Stimulated activated CD4-positive, alpha-beta T cell treated with anti-CD3 and anti-CD28 coated beads, Interleukin-2, amount 100 ng/mL, for 48 hours (primary cell): ENCODE data around the gene TM4SF4.

ENCODE experiments used
- DNase-seq, 2 donors: peaks; one replicate each; pipeline ENCODE4 v3.0.0-alpha.2; 2020

The TM4SF4 gene

GRCh38 chr3:149455989-149456388 lies 18.5 kb upstream of the TM4SF4 start:
- no peak for DNase-seq

- DNase-seq: no peak
Observed at GRCh38 chr3:149459491-149460059, 14.9 kb upstream of the TM4SF4 start.

DNA sequence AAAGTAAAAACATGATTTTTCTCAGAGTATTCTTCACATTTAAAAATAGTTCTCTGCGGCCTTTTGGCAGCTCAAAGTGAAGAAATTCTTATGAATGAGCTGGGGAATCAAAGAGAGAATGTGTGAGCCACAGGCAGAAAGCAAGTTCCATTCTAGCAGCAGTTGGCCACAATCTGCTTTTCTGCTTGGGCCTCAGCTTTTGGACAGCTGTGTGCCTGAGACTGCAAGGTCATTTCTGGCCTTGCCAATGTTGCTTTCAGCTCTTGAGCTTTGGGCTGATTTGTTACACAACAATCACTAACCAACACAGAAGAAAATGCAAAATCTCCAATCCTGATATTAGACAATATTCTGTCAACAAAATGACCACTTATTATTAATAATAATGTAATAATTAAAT lies 14.4 kb upstream of the TM4SF4 start:
- no peak for DNase-seq

DNA sequence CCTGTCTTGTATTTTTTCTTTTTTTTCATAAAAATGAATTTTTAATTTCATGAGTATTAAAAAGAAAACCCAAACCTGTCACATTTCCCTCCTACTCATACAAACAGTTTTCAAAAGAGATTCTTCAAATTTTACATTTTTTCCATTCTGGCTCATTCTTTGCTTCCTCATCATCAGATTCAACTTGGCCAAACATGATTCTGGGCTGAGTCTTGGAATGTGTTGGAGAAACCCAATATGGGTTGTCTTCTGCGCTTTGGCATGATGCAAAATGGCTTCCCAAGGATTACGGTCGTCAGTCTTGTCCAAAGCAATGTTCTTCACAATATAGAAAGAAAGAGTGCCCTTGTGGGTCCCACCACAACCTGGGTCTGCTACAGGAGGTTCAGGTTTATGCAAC lies 12.4 kb upstream of the TM4SF4 start:
- no peak for DNase-seq

DNA sequence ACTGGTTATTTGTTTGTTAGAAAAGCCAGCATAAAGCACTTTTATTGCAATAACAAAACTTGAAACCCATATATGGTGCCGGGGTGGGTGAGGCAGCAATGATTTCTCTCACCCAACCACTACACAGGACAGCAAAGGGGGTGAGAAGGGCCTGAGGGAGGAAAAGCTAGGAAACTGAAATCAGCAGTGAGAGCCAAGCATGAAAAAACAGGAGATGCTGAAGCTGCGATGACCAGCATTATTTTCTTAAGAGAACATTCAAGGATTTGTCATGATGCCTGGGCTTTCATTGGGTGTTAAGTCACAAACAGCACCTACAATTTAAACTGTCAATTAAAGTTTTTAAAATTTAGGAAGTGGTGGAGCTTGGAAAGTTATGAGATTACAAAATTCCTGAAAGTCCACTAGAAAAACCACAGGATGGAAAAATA lies 11.9 kb upstream of the TM4SF4 start:
- DNase-seq: no peak

- no peak for DNase-seq
Observed at GRCh38 chr3:149463921-149464320, 10.6 kb upstream of the TM4SF4 start.

DNA sequence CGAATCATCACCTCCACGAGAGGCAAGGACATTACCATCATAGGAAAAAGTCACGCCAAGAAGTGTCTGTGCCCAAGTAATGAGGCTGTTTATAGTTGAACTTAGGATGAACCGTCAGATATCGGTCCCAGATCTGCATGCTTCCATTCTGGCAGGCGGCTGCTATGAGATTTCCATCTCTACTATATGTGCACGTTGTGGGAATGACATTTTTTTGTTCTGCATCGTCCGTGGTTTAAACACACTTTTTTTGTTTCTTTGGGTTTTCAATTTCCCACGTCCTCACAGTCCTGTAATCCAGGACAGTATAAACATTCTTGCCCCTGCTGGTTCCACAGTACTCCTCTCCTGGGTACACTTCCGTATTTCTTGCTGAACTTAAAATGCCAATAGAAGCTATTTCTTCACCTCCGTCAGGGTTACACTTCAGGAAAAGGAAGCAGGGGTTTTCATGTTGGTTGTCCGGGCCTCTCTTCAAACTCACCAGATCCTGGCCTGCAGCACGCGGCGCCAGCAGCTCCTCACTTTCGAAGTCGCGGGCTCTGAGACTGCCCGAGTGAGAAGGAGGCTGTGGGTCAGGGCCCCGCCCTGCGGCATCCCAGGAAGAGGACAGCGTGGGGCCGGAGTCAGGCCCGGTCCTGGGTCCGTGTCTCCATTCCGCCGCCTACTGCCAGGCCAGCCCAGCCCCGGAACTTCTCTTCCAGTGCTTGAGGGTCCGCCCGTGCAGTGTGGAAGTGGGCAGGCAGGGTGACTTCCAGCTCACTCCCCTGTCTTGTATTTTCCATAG lies 9.8 kb upstream of the TM4SF4 start:
- no peak for DNase-seq

DNA sequence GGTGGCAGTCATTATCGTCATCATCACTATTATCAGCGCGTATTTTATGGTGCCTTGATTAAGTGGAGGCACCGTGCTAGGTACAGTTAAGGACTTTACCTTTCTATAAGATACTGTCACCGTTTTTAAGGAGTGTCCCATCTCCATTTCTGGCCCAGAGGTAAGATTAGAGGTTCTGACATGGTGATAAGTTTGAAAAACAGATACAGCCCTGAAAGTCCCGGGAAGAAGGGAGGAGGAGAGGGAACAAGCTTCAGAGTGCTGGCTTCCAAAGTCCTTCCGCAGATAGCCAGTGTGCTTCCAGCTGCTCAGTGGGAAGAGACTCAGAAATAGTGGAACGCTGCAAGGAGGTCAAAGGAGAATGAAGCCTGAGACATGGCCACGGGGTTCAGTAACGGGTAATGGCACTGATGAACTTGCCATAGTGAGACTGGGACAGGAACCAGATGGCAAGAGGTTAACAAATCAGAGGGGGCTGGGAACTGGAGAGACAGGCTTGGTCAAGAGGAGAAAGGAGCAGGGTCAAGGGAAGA lies 9.1 kb upstream of the TM4SF4 start:
- DNase-seq: no peak

DNA sequence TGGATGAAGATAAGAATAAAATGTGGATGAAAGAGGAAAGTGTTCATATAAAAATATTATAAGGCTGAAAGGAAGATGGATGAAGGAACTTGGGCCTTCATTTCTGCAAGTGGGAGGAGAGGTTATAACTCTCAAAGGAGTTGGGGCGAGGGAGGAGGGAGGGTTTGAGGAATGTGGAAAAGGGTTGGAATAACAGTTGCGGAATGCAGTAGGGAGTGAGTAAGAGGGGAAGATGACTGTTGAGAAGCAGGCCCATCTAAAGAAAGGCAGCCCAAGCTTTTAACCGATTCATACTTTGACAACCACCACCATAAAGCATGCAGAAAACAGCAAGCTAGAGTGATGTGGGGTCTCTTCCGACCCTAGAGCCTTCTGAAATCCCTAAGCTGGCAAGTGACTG lies 8.3 kb upstream of the TM4SF4 start:
- no peak for DNase-seq

DNA sequence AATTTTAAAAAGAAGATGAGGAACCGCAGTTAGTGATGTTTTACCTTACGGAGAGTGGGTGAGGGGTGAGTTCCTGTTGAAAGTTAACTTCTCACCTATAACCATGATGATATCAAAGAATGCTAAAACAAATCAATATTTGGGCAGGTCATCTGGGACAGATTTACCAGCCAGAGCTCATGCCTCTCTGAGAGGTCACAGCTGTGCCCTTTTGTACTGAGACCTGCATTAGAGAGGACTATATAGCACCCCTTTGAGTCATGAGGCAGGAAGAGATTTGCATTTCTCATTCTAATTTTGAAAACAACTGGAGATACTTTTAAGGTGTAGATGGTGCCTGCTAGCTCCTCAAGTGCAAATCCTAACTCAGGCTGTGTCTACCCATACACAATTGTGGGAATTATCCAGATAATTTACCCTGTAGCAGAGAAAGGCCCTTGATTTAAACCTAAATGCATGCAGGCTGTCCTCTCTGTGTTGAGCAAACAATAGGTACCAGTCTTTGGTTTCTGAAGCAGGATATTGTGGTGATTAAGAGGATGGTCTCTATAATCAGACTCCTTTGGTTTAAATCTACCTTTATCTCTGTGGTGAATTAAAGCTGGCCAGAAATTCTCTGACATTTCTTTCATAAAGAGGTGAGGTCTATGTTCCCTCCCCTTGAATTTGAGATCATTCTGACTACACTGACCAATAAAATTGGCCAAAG lies 5.8 kb upstream of the TM4SF4 start:
- DNase-seq: no peak

DNA sequence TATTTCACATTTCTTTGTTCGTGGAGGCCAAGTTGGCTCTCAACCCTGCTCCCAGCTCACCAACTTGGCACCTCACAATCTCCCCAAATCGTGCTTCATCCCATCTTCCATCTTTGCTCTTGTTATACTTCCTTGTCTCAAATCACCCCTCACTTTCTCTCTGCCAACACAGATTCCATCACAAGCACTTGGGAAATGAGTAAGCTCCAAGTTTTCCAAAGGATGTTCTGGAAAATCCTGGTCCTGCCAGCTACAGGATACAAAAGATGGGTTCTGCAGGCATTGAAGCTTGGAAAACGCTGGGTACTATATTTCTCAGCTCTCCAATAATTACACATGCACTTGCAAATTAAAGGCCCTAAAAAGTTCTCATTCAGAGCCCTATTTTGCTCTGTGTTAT lies 4.1 kb upstream of the TM4SF4 start:
- DNase-seq: no peak

GRCh38 chr3:149472030-149472797 lies 2.3 kb upstream of the TM4SF4 start:
- no peak for DNase-seq

DNA sequence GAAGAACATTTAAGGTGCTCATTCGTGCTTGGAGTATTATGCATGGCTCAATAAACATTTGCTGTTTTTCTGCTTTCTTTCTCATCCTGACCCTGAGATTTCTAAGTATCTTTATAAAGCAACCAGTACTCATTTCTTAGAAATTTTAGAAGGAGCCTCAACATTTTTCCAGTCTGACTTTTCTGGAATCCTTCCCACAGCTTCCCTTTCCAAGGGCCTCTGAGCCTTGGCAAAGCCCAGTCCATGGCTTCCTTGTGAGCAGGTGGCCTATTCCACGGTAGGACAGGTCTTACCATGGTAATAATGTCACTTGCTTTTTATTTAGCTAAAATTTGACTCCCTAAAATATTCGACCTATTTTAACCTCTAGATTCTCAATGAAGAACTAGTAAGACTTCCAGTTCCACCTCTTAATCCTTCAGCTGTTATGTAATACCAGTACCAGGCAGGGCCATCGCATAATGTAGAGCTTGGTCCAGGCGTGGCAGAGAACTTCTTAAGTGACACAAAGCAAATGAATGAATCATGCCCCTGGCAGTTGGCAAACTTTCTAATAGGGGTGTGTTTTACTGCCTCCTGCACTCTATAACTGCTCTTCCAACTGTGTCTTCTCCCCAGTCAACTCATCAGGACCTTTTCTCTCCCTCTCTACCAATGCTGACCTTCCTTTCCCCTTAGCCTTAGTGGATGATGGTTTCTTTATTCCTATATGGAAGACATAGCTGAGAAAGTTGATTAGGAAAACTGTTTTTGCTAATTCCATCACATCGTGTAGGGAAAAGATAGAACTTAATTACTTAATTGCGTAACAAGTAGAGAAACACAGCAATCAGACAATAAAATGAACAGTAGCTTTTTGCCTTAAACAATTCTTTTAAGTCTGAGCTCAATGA lies 894 bp upstream of the TM4SF4 start:
- DNase-seq: no peak

DNA sequence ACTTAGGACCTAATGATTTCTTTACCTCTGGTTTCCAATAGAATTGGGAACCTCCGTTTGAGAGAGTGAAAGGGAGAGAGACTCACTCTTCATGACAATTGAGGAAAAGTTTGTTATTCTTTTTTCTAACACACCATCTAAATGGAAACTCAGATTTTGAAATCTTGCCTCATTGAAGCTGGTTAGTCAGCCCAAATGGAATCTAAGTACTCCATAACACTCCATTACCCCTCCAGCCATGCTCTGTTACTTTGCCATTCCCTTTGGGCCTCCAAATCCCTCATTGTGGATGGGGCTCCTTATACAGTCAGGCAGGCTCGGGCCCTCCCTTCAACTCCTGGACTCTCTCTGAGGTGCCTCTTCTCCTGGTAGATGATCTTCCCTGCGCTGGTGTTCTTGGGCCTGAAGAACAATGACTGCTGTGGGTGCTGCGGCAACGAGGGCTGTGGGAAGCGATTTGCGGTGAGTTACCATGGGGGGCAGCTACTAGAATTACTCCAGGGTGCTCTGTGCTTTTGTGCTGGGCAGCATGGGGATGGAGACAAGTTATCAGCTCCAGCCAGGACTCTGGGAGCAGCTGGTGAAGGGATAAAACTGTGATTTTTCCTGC lies 1.1 kb downstream of the TM4SF4 start:
- DNase-seq: no peak

DNA sequence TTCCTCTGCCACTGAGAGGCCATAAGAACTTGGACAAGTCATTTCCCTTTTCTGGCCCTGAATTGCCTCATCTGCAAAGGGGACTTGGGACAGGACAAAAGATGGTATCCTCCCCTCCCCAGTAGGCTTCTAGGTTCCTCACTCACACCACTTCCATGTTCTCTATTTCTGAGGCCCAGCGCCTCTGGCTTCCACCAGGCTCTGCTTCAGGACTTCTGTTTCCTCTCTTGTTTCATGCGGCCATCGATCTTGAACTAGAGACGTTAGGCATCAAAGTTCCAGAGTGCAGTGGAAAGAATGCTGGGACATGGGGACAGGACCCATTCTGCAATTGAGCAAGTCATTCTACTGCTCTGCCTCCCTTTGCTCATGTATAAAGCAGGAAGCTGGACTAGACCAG lies 1.7 kb downstream of the TM4SF4 start:
- no peak for DNase-seq

DNA sequence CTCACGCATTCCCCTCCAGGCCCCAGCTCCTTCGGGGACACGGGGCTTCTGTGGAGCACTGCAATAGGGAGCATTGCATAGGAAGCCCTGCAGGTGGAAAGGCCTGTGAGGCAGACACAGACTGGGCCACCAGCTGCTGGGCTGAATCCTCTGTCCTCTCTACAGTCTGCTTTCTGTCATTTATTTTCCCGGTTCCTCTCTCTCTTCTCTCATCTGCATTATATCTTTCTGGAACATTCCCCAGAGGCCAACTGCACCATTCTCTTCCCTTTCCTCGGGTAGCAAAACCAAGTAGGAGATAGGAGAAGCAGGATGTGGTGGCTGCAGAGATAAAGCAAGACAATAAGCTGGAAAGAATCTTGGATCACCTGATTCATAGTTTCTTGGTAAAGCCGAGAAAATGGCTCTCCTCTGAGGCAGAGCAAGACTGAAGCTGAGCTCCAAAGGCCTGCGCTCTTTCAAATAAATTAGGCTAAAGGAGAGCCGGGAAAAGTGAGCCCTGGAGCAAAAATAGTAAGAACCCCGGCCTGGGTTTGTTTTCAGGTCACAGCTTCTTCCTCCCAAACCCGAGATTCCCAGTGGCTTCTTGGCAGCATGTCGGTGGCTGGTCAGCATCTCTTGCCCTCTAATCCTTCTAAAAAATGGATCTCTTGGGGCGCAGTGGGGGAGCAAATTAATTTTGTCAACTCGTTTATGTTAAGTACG lies 5.3 kb downstream of the TM4SF4 start:
- no peak for DNase-seq

DNA sequence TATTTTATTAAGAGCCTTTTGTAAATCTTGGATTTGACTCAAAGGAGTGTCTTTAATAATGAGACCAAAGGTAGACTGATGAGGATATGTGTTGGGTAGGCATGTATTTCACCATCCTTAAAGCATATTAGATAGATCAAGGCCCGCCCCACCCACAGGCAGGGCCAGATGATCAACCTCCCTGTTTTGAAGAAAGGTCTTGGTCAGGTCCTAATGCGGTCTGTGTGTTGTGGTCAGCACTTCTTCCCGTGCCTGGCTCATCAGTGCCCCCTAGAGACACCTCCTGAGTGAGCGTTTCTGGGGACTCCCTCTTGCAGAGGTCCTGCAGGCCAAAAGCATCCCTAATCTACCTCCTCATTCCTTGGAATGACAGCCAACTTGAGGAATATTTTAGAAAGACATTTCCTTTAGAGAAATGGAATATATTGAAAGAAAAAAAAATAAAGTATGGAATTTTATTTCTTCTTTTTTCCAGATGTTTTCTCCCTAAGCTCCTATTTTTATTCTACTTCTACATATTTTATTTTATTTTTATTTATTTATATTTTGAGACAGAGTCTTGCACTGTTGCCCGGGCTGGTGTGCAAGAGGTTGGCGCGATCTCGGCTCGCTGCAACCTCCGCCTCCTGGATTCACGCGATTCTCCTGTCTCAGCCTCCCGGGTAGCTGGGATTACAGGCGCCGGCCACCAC lies 6.0 kb downstream of the TM4SF4 start:
- DNase-seq: peak; percentile 31

DNA sequence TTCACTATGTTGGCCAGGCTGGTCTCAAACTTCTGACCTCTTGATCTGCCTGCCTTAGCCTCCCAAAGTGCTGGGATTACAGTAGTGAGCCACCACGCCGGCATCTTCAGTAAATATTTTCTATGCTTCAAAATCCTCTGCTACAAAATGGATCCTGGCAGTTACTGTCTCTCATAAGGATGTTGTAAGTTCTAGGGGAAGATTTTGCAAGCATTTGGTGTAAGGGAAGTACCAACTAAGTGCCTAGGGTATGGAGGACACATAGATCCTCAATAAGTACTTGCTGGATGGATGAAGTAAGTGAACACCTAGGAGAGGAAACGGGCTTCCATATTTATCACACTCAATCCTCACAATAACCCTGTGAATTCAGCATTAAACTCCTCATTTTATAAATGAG lies 6.6 kb downstream of the TM4SF4 start:
- no peak for DNase-seq

GRCh38 chr3:149481491-149481890 lies 7.0 kb downstream of the TM4SF4 start:
- DNase-seq: no peak

DNA sequence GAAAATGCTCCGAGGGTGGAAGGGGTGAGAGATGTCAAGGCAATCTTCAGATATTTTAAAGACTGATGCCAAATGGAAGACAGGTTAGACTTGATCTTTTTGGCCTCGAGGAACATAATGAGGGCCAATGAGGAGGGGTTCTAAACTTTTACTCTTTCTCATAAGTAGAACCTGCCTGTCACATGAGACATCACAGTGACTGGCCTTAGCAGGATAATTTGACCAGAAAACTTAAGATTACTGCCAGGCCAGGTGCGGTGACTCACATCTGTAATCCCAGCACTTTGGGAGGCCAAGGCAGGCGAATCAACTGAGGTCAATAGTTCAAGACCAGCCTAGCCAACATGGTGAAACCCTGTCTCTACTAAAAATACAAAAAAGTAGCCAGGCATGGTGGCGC lies 12.2 kb downstream of the TM4SF4 start:
- DNase-seq: no peak
